Skeletal muscle cell (primary cell): ENCODE results near the gene TTC16.

Experiments
- DNase-seq: peaks from one replicate; pipeline ENCODE4 v3.0.0-alpha.2; 2010; ENCODE audit warnings: low read depth
- H3K4me3 ChIP-seq: 2 replicates; pipeline ENCODE4 v1.5.1; 2011; ENCODE audit warnings: low read depth, mild to moderate bottlenecking, control low read depth, low read length, moderate library complexity

Gene TTC16

GRCh38 chr9:127734747-127735529, 19.1 kb downstream of the TTC16 start, which contains the start of gene TOR2A:
Gene TOR2A (minus strand): TSS chr9:127735294. CDS start chr9:127735270, 24 bp downstream.
- peak; percentile 85 for DNase-seq
- peak within 1 kb of the TSS; percentile 67 for H3K4me3 ChIP-seq

- no peak for DNase-seq
- no peak overlapping the region for H3K4me3 ChIP-seq
Measured at GRCh38 chr9:127735530-127736185, 19.8 kb downstream of the TTC16 start.

DNA sequence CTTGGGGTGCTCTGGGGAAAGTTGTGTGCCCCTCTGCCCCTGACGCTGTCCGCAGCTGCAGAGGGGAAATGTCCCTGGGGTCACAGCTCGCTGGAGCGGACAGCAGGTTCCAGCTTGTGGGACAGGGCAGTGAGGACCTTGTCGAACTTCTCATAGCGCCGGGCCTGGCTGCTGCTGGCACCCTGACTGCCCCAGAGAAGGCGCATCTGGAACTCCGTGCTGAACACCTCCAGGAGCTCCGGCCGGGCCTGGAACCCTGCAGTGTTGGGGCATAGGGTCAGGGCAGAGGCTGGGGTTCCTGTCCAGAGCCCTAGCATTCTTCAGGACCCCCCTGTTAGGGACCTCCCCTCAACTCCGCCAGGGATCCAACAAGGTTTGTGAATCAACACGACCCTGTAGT, 22.8 kb downstream of the TTC16 start:
- no peak overlapping the region for H3K4me3 ChIP-seq
- DNase-seq: no peak

DNA sequence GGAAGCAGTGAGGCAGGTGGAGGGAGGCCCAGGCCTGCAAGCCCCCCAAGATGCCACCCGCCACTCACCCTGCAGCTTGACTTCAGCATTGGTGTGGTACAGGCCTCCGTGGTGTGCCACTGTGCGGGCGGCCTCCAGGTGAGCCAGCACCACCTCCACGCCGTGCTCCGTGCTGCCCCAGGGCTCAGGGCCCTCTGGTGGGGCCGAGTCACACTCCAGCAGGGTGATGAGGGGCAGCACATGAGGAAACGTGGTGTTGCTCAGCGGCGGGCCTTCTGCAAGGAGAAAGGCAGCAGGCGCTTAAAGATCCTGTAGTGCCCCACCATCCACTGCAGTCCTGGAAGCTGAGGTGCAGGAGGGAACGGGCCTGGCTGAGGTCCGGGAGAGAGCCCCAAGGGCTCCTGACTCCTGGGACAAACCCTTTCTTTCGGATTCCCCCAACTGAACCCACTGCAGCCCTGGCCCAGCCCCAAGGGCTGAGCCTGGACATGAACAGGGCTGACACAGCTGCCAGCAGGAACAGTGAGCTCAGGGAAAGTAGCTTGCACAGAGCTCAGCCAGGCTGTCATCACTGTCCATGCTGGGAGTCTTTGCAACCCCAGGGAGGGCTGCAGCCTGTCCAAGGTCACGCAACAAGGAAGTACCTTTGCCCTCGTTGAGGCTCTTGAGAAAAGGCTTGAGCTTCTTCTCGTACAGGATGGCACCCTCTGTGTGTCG, 23.9 kb downstream of the TTC16 start:
- no peak for DNase-seq
- no peak overlapping the region for H3K4me3 ChIP-seq

GRCh38 chr9:127741831-127742434, 26.1 kb downstream of the TTC16 start:
- DNase-seq: no peak
- peak overlapping the region; percentile 30 for H3K4me3 ChIP-seq

GRCh38 chr9:127742435-127743088, 26.7 kb downstream of the TTC16 start:
- H3K4me3 ChIP-seq: peak overlapping the region; percentile 30
- DNase-seq: peak; percentile 23

DNA sequence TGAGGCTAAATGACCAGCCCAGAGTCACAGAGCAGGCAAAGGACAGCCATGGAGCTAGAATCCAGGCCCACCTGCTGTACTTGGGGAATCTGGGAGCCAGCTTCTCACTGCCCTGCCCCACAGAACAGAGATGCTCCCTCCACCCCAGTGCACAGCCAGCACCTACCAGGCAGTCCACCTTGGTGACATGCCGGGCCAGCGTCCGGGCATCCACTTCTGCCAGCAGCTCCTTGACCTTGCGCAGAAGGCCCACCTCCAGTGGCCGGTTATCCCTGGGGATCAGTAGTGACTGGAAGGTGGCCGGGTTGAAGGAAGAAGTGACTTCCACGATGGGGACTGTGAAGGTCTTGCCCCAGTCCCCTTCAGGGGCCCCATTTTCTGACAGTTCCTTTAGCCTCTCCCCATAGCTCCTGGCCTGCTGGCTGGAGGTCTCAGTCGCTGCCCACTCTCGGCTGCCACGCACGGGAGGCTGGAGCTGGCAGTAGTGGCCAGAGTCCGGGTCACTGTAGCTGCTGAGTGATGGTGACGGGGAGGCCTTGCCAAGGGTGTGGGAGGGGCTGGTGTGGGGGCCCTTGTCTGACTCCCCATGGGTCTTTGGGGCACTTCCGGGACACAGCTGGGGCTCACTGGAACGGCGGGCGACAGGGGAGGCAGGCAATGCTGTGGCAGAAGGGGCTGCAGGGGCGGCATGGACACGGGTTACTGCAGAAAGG, 28.7 kb downstream of the TTC16 start:
- DNase-seq: no peak
- H3K4me3 ChIP-seq: no peak overlapping the region

GRCh38 chr9:127746959-127747569, 31.2 kb downstream of the TTC16 start:
- no peak overlapping the region for H3K4me3 ChIP-seq
- DNase-seq: no peak

DNA sequence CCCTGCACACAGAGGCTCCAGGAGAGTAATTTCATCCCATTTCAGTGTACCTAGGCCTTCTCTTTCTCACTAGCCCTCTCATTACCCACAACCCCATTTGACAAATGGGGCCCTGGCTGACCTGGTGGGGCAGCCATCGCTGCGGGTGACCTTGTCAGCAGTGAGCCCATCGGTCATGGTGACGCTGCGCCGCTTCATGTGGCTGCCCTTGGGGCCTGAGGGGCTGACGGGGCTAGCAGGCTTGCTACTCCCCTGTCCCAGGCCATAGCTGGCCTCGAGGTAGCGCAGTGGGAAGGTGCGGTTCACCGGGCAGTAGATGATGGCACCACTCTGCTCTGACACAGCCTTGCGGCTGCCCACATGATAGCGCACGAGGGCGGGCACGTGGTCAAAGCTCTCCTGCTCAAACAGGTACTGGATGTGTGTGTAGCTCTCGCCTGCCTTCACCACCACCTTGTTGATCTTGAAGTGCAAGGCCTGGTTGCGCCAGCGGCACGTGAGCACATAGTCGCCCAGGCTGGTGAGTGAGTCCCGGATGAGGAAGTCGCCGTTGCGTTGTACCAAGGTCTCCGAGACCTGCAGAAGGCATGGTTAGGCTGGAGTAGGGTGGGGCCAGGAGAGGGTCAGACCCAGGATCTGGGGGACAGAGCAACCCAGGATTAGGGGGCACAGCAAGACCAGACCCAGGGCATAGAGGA, 33.4 kb downstream of the TTC16 start:
- H3K4me3 ChIP-seq: no peak overlapping the region
- DNase-seq: no peak

- DNase-seq: no peak
- H3K4me3 ChIP-seq: no peak overlapping the region
Measured at GRCh38 chr9:127751269-127752054, 35.6 kb downstream of the TTC16 start.

DNA sequence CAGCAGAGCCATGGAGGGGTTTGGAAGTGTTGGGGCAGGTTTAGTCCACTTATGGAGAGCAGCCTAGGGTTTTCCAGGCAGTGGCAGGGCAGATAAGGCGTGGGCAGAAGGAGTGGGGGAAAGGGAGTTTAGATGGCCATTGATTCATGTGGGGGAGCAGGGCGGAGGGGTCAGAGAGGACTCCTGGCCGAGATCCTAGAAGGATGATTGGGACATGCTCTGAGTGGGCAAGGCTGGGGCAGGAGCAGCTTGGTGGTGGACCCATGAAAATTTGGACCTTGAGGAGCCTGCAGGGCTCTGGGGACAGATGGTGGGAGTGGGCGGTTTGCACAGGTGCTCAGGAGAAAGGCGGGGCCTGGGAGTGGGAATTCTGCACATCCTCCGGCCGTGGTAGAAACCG, 37.3 kb downstream of the TTC16 start:
- DNase-seq: no peak
- no peak overlapping the region for H3K4me3 ChIP-seq

DNA sequence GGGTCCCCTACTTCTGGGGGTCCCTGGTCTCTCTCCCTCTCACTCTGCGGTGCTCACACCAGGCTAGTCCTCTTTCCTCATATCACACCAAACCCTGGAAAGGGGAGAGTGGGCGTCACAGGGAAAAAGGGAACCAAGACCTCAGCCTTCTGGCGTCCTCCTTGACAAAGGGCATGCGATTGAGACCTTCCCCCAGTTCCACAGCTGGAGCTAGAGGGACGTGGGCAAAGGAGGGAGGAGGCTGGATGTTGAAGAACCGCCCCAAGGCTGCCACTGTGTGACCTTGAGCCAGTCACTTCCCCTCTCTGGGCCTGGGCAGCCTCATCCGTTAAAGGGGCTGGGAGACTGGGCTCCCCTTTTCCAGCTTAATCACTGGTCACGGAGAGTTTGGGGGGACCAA, 37.7 kb downstream of the TTC16 start:
- no peak for DNase-seq
- H3K4me3 ChIP-seq: no peak overlapping the region

DNA sequence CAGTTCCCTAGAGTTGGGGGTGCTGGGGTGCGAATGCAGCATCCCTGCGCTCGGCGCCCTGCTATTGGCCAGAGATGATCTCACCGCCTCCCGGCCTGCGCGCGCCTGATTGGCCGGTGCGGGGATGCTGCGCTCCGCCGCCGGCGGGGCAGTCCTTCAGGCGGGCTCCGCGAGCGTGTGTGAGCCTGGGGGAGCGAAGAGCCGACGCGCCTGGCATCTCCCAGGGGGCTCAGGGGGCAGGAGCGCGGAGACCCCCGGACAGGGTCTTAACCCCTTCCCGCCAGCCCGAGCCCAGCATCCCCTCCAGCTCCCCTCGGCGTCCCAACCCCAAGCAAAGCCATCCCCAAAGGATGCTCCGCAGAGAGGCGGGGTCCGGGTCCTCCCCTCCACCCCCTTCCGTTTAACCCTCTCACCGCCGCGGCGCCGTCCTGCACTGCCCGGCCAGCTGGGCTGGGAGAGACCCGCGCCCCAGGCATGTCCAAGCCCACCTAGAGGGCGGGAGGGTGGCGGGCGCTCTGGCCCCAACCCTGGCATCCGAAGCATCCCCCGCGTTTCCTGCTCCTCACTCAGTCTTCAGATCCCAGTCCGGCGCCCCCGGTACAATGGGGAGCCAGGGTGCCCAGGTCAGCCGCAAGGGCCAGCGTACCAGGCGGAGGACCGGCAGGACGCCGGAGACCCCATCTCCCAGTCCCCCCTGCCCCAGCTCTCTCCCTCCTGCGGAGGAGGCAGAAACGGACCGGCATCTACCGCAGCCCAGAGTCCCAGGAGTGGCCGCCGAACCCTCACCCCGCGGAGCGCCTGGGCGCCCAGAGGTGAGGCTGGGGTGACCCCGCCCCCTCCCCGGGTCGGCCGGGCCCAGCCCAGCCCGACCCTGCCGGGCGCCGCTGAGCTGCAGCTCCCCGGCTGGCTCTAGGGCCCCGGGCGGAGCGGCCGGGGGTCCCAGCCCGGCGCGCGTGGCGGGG, 38.5 kb downstream of the TTC16 start:
- no peak for DNase-seq
- H3K4me3 ChIP-seq: no peak overlapping the region

DNA sequence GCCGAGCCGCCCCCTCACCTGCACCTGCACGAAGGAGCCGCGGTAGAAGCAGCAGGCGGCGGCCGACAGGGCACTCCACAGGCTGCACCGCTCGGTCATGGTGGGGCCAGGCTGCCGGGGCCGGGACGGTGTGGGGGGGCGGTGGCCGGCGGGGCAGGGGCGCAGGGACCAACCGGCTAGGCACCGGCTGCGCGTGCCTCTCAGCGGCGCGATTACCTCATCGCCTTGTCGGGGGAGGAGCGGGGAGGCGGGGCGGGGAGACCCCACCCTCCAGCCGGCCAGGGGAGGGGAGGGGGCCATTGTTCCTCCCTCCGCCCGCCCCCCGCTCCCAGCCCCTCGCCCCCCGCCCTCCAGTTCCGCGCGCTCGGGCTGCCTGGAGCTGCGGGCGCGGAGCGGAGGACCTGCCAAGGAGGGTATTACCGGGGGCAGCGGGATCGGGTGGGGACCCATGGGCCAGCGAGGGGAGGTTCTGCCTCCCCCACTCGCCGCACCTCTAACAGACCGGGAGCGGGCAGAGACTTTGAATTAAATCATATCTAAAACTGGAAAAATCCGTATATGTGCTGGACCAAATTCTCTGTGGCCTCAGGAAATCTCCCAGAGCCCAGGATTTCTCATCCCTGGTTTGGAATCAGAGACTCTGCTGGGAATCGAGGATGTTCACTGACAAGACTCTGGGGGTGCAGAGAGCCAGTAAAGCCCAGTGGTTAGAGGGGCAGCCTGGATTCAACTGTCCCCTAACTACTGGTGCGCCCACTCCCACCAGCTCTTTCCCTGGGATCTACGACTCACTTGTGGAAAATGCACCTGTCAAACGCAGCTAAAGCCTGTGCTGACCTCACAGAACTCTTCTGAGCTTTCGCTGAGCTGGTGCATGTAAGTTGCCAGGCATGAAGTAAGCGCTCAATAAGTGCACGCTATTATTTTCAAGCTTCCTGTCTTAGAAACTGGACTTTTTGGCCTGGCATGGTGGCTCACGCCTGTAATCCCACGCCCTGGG, 39.5 kb downstream of the TTC16 start:
- no peak overlapping the region for H3K4me3 ChIP-seq
- no peak for DNase-seq

- DNase-seq: no peak
- H3K4me3 ChIP-seq: no peak overlapping the region
Measured at GRCh38 chr9:127756233-127756632, 40.4 kb downstream of the TTC16 start.
